ENCODE data around the gene ASTN2. TPM values are rescaled to one million over a fixed set of nuclear protein-coding genes. Genes with fewer than 3 reads are reported as not detected.

Gene ASTN2
- total RNA-seq, 1 donor from 2014 or later: 2.3 TPM

DNA sequence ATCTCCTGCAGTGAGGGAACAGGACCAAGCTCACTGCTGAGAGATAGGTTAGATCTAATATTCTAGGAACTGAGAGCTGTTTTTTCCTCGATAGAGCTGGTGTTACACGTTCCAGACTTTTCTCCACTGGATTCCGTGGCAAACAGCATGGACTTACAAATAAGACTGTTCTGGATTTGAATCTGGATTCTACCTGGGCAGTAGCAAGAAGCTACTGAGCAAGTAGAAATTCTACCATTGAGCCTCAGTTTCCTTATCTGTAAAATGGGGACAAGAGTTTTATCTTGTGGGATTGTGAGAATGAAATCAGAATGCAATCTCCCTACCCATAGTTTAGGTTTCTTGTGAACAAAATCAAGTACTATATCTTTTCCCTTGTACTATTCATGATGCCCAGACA, 966.4 kb downstream of the ASTN2 start:
- TF ChIP-seq, protein P1, sequence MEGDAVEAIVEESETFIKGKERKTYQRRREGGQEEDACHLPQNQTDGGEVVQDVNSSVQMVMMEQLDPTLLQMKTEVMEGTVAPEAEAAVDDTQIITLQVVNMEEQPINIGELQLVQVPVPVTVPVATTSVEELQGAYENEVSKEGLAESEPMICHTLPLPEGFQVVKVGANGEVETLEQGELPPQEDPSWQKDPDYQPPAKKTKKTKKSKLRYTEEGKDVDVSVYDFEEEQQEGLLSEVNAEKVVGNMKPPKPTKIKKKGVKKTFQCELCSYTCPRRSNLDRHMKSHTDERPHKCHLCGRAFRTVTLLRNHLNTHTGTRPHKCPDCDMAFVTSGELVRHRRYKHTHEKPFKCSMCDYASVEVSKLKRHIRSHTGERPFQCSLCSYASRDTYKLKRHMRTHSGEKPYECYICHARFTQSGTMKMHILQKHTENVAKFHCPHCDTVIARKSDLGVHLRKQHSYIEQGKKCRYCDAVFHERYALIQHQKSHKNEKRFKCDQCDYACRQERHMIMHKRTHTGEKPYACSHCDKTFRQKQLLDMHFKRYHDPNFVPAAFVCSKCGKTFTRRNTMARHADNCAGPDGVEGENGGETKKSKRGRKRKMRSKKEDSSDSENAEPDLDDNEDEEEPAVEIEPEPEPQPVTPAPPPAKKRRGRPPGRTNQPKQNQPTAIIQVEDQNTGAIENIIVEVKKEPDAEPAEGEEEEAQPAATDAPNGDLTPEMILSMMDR (IDR thresholded peaks at IDR 0.05): no peak
- no peak for DNase-seq (ENCODE audit: low spot score in 2 of 2)
- intact Hi-C loops (cut with DNase I): no loop called here
- Histone ChIP-seq H3K27ac (no peak overlapping the region), H3K4me3 (no peak overlapping the region), H3K36me3 (no peaks in the 10 kb centered on the region), H3K27me3 (no peaks in the 10 kb centered on the region), H3K9me3 (no peaks in the 10 kb centered on the region), H3K4me1 (no peaks in the 10 kb centered on the region)

DNA sequence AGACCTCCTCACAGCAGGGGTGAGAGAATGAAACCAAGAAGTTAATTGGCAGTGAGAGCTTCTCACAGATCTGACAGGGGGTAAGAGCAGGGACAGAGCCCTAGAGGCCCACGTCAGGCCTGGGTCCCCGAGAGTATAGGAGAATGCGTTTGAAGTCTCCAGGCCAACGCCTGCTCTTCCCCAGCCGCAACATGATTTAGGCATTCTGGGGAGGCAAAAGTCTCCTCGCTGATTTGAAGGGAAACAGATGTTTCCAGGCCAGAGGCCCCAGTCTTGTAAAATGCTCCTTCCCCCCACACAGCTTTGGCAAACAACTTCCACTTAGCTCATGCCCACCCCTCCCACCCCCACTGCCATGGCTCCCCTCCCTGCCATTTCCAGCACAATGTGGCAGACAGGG, 966.9 kb downstream of the ASTN2 start:
- H3K27me3 ChIP-seq: no peaks in the 10 kb centered on the region
- H3K4me1 ChIP-seq: no peaks in the 10 kb centered on the region
- H3K36me3 ChIP-seq: no peaks in the 10 kb centered on the region
- no peak for DNase-seq (ENCODE audit: low spot score in 2 of 2)
- intact Hi-C loops (cut with DNase I): no loop called here
- TF ChIP-seq, protein P1 (IDR thresholded peaks at IDR 0.05): no peak
- H3K9me3 ChIP-seq: no peaks in the 10 kb centered on the region
- H3K4me3 ChIP-seq: no peak overlapping the region
- H3K27ac ChIP-seq: no peak overlapping the region

DNA sequence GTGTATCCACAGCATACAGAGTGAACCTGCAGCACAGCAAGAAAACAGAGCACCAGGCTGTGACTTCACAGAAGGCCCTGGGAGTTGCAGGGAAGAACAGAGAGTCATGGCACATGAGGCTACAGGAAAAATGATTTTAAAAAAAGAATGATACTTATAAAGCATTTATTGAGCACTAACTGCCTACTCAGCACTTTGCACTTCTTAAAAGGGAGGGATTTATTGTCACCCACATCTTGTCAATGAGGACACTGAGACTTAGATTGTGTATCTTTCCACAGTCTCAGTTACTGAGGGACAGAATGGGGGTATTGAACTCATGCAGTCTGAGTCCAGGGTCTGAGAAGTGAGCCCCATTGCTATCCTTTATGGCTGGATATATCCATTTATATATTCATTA, 972.3 kb downstream of the ASTN2 start:
- no peaks in the 10 kb centered on the region for H3K36me3 ChIP-seq
- DNase-seq (ENCODE audit: low spot score in 2 of 2): no peak
- intact Hi-C loops (cut with DNase I): no loop called here
- no peaks in the 10 kb centered on the region for H3K4me1 ChIP-seq
- TF ChIP-seq, protein P1 (IDR thresholded peaks at IDR 0.05): no peak
- H3K27ac ChIP-seq: no peak overlapping the region
- H3K9me3 ChIP-seq: no peaks in the 10 kb centered on the region
- H3K27me3 ChIP-seq: no peaks in the 10 kb centered on the region
- no peak overlapping the region for H3K4me3 ChIP-seq

DNA sequence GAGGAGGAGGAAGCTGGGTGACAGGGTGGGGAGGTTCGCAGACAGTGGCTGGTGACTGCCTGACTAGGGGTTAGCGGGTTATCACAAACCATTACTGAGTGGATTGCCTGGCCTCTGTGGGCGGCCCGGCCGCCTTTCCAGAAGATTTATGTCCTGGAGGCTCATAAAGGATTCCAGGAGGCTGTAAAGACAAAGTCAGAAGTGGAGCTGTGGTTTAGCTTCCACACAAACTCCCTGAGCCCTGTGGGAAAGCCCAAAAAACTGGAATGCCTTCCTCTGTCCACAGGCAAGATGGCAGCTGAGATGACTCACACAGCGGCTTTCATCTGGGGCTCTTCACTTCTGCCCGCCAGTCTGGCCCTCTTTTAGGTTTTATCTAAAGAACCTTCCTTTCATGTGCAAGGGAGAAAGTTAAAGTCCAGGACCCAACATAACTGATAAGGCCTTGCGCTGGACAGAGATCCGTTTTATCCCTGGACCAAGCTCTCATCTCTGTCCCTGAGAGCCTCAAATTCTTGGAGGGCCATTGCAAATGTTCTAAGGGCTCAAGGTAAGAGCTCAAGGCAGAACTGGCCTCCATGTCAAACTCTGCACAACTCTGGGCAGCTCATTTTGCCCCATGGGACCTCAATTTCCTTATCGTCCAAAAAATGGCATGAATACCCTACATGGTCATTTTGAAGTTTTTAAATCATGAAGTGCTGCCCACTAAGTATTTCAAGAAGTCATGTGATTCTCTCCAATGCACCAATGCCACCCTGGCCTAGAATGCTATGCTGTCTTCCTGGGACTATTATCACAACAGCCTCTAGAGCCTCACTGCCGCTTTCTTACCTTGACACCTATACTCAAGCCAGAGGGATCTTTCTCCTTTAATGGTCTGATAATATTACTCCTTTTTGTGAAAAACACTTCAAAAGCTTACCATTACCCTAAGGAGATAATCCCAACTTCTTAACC, 977.2 kb downstream of the ASTN2 start:
- H3K4me3 ChIP-seq: no peak overlapping the region
- intact Hi-C loops (cut with DNase I): no loop called here
- H3K27ac ChIP-seq: no peak overlapping the region
- TF ChIP-seq, protein P1 (IDR thresholded peaks at IDR 0.05): no peak
- H3K9me3 ChIP-seq: no peaks in the 10 kb centered on the region
- H3K27me3 ChIP-seq: no peaks in the 10 kb centered on the region
- no peak for DNase-seq (ENCODE audit: low spot score in 2 of 2)
- H3K4me1 ChIP-seq: no peaks in the 10 kb centered on the region
- H3K36me3 ChIP-seq: no peaks in the 10 kb centered on the region

DNA sequence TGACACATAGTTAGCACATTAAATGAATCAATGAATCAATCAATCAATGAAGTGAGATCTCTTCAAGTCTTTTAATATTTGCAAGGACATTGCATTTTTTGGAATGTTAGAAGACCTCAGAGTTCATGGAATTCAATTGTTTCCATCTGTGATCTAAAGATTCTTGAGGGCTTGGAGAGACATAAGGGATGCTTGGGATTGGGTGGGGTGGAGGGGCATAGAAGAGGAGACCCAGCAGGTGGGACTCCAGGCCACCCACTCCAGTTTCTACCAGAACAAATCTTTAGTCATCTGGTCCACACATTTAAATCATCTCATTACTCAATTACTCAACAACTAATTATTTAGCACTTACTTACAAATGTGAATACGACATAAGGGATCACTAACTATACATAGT, 978.7 kb downstream of the ASTN2 start:
- TF ChIP-seq, protein P1 (IDR thresholded peaks at IDR 0.05): no peak
- Histone ChIP-seq H3K27me3 (no peaks in the 10 kb centered on the region), H3K4me1 (no peaks in the 10 kb centered on the region), H3K4me3 (no peak overlapping the region), H3K9me3 (no peaks in the 10 kb centered on the region), H3K27ac (no peak overlapping the region), H3K36me3 (no peaks in the 10 kb centered on the region)
- intact Hi-C loops (cut with DNase I): no loop called here
- no peak for DNase-seq (ENCODE audit: low spot score in 2 of 2)

Measured in ascending aorta (tissue), 2 donors.